RWPE2 (cell line): Measurements from ENCODE around the gene DEF6.

ENCODE experiments used
- ATAC-seq: fragments of 200-7000 bp; cut with Tn5 transposase; 3 replicates; pipeline ENCODE4 v1.9.1; 2021; ENCODE audit warnings: low read depth
- DNase-seq: peaks from one replicate; pipeline ENCODE4 v3.0.0-alpha.2; 2020; ENCODE audit warnings: low spot score
- H3K27ac ChIP-seq: fragments of 450-650 bp; 2 replicates; pipeline ENCODE4 v1.5.1; 2017; ENCODE audit warnings: mild to moderate bottlenecking; ENCODE audit not compliant: poor library complexity, severe bottlenecking
- H3K27me3 ChIP-seq: fragments of 250-450 bp; sonication (Bioruptor Pico); 2 replicates; pipeline ENCODE4 v1.5.1; 2021; ENCODE audit warnings: mild to moderate bottlenecking, moderate library complexity; ENCODE audit not compliant: insufficient read depth, poor library complexity, severe bottlenecking
- H3K36me3 ChIP-seq: fragments of 250-450 bp; sonication (Bioruptor Pico); 2 replicates; pipeline ENCODE4 v1.5.1; 2020; ENCODE audit warnings: low read depth, mild to moderate bottlenecking, moderate library complexity
- H3K4me1 ChIP-seq: fragments of 250-450 bp; sonication (Bioruptor Pico); 2 replicates; pipeline ENCODE4 v1.5.1; 2021; ENCODE audit warnings: mild to moderate bottlenecking, moderate library complexity; ENCODE audit not compliant: insufficient read depth, poor library complexity, severe bottlenecking
- H3K4me3 ChIP-seq: fragments of 250-450 bp; sonication (Bioruptor Pico); 2 replicates; pipeline ENCODE4 v1.5.1; 2021; ENCODE audit warnings: mild to moderate bottlenecking, moderate library complexity; ENCODE audit not compliant: severe bottlenecking
- H3K9me3 ChIP-seq: fragments of 250-450 bp; sonication (Bioruptor Pico); 2 replicates; pipeline ENCODE4 v1.5.1; 2021; ENCODE audit warnings: mild to moderate bottlenecking, moderate library complexity; ENCODE audit not compliant: severe bottlenecking
- CTCF ChIP-seq: fragments of 450-650 bp; IDR thresholded peaks from one replicate; pipeline ENCODE4 v1.5.1; 2017; ENCODE audit warnings: mild to moderate bottlenecking, moderate library complexity; ENCODE audit not compliant: poor library complexity, severe bottlenecking

Gene DEF6

GRCh38 chr6:35309611-35310264 is 12.1 kb downstream of the DEF6 start:
- H3K27me3 ChIP-seq, result no peaks in the 10 kb centered on the region
- no peak for ATAC-seq
- no peaks in the 10 kb centered on the region for H3K9me3 ChIP-seq
- no peak for TF ChIP-seq CTCF
- no peak for DNase-seq
- no peak overlapping the region for H3K4me3 ChIP-seq
- H3K4me1 ChIP-seq, result no peaks in the 10 kb centered on the region
- H3K27ac ChIP-seq, result no peak overlapping the region
- H3K36me3 ChIP-seq, result peaks cover 8% of the 10 kb centered on the region

DNA sequence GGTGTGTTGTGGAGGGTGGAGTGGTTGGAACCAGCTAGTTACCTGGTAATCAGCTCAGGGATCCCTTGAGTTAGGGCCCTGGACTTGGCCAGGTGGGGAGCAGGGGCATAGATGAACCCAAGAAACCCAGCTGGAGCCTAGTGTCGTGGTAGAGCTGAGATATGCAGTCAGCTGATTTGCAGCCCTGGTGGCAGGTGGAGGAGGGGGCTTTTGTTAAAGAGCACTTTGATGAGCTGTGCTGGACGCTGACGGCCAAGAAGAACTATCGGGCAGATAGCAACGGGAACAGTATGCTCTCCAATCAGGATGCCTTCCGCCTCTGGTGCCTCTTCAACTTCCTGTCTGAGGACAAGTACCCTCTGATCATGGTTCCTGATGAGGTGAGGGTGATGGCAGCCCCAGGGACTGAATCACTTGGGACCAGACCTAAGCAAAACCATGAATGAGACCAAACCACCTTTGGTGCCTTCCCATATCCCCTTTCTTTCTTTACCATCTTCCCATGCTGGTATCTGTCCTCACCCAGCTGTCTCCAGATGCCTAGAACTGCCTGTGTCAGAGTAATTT is 12.7 kb downstream of the DEF6 start:
- no peaks in the 10 kb centered on the region for H3K9me3 ChIP-seq
- DNase-seq (no peak), ATAC-seq (no peak)
- no peaks in the 10 kb centered on the region for H3K4me1 ChIP-seq
- H3K36me3 ChIP-seq, result peaks cover 8% of the 10 kb centered on the region
- H3K27me3 ChIP-seq, result no peaks in the 10 kb centered on the region
- H3K27ac ChIP-seq, result no peak overlapping the region
- H3K4me3 ChIP-seq, result no peak overlapping the region
- TF ChIP-seq CTCF, result no peak

DNA sequence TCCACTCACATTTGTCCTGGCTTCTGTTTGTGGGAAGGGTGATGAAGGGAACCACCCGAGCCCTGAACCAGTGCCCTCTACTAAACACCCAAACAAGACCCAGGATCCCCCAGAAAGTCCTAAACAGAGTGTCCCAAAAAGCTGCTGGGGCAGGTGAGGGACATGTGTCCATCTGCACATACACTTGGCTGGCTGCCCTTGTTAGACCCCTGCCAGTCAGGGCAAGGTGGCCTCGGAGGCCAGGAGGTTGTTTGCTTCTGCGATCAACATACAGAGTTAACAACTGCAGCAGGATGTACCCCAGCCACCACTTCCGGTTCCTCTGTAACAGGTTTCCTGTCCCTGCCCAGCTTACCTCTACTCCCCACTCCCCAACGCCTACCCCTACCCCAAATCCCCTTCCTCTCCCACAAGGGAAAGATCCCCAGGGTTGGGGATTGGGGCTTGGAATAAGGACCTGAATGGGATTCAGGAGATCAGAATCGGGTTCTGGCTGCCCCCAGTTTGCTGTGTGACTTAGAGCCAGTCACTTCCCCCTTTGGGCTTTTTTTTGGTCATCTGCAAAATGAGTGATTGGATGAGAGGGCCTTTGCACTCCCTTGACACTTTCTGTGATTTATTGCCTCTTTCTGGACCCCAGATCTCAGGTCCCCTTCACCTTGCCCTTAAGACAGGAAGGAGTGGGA is 13.9 kb downstream of the DEF6 start:
- no peak for DNase-seq
- Histone ChIP-seq H3K9me3 (no peaks in the 10 kb centered on the region), H3K36me3 (peaks cover 8% of the 10 kb centered on the region), H3K4me3 (no peak overlapping the region), H3K27ac (no peak overlapping the region), H3K27me3 (no peaks in the 10 kb centered on the region), H3K4me1 (no peaks in the 10 kb centered on the region)
- no peak for ATAC-seq
- TF ChIP-seq CTCF, result no peak

DNA sequence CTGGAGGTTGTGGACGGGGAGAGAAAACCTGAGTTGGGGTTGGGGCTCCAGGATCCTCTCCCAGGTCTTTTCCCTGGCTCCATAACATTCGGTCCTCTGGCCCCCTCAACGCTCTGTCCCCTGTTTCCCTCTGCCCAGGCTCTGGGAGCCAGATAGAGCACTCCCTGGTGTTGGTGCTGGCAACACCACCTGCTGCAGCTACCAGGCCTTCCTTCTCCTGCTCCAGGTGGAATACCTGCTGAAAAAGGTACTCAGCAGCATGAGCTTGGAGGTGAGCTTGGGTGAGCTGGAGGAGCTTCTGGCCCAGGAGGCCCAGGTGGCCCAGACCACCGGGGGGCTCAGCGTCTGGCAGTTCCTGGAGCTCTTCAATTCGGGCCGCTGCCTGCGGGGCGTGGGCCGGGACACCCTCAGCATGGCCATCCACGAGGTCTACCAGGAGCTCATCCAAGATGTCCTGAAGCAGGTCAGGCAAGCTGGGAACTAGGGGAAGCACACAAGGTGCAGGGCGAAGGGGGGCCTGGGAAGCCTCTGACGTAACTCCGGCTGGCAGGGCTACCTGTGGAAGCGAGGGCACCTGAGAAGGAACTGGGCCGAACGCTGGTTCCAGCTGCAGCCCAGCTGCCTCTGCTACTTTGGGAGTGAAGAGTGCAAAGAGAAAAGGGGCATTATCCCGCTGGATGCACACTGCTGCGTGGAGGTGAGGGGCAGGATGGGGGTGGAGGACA is 14.6 kb downstream of the DEF6 start:
- ATAC-seq (no peak), DNase-seq (no peak)
- Histone ChIP-seq H3K27ac (no peak overlapping the region), H3K27me3 (no peaks in the 10 kb centered on the region), H3K4me1 (no peaks in the 10 kb centered on the region), H3K36me3 (peaks cover 8% of the 10 kb centered on the region), H3K9me3 (no peaks in the 10 kb centered on the region), H3K4me3 (no peak overlapping the region)
- no peak for TF ChIP-seq CTCF
